HEK293 (cell line): ENCODE data around the gene RFX2.

Experiments used
- BCL11A ChIP-seq: fragments of 450-650 bp; formaldehyde crosslinking; IDR thresholded peaks from 2 replicates; pipeline ENCODE4 v1.5.1; 2016; ENCODE audit warnings: low read depth, missing biosample characterization, missing genetic modification characterization
- ZBTB21 ChIP-seq: fragments of 450-650 bp; formaldehyde crosslinking; IDR thresholded peaks from 2 replicates; pipeline ENCODE4 v1.5.1; 2017; ENCODE audit warnings: missing biosample characterization, missing genetic modification characterization
- ZFP37 ChIP-seq: fragments of 450-650 bp; formaldehyde crosslinking; IDR thresholded peaks from 2 replicates; pipeline ENCODE4 v1.5.1; 2016; ENCODE audit warnings: missing biosample characterization, missing genetic modification characterization
- ZNF155 ChIP-seq: fragments of 450-650 bp; formaldehyde crosslinking; IDR thresholded peaks from 2 replicates; pipeline ENCODE4 v1.5.1; 2016; ENCODE audit warnings: missing biosample characterization, missing genetic modification characterization
- ZNF274 ChIP-seq, 2 experiments: fragments of 200-500 bp in 1 of 2; fragments of 450-650 bp in 1 of 2; sonication (Bioruptor generic) in 1 of 2; formaldehyde crosslinking in 1 of 2; IDR thresholded peaks; 2 replicates each; pipeline versions ENCODE4 v1.5.1 to v1.6.1; 2014 to 2016; ENCODE audit warnings: borderline replicate concordance in 1 of 2, inconsistent platforms in 1 of 2, low read length in 1 of 2, missing biosample characterization in 1 of 2, missing genetic modification characterization in 1 of 2
- ZNF501 ChIP-seq: fragments of 450-650 bp; formaldehyde crosslinking; IDR thresholded peaks from 2 replicates; pipeline ENCODE4 v1.5.1; 2016; ENCODE audit warnings: missing biosample characterization, missing genetic modification characterization
- ZNF623 ChIP-seq: fragments of 450-650 bp; formaldehyde crosslinking; IDR thresholded peaks from 2 replicates; pipeline ENCODE4 v1.5.1; 2016; ENCODE audit warnings: missing biosample characterization, missing genetic modification characterization
- ZNF660 ChIP-seq: fragments of 450-650 bp; IDR thresholded peaks from 2 replicates; pipeline ENCODE4 v1.5.1; 2018; ENCODE audit warnings: missing biosample characterization, mild to moderate bottlenecking, missing genetic modification characterization
- ZNF664 ChIP-seq: fragments of 450-650 bp; formaldehyde crosslinking; IDR thresholded peaks from 2 replicates; pipeline ENCODE4 v1.5.1; 2016; ENCODE audit warnings: missing biosample characterization, missing genetic modification characterization
- ZNF677 ChIP-seq: fragments of 450-650 bp; IDR thresholded peaks from 2 replicates; pipeline ENCODE4 v1.5.0; 2018; ENCODE audit warnings: missing biosample characterization, mild to moderate bottlenecking, missing genetic modification characterization, moderate library complexity
- TF ChIP-seq, protein P1 (sequence below): fragments of 450-650 bp; formaldehyde crosslinking; IDR thresholded peaks from 2 replicates; pipeline ENCODE4 v1.5.1; 2016; ENCODE audit warnings: missing biosample characterization, missing genetic modification characterization
- TF ChIP-seq, protein P2 (sequence below): fragments of 450-650 bp; formaldehyde crosslinking; IDR thresholded peaks from 2 replicates; pipeline ENCODE4 v1.5.1; 2016; ENCODE audit warnings: missing biosample characterization, missing genetic modification characterization

DNA sequence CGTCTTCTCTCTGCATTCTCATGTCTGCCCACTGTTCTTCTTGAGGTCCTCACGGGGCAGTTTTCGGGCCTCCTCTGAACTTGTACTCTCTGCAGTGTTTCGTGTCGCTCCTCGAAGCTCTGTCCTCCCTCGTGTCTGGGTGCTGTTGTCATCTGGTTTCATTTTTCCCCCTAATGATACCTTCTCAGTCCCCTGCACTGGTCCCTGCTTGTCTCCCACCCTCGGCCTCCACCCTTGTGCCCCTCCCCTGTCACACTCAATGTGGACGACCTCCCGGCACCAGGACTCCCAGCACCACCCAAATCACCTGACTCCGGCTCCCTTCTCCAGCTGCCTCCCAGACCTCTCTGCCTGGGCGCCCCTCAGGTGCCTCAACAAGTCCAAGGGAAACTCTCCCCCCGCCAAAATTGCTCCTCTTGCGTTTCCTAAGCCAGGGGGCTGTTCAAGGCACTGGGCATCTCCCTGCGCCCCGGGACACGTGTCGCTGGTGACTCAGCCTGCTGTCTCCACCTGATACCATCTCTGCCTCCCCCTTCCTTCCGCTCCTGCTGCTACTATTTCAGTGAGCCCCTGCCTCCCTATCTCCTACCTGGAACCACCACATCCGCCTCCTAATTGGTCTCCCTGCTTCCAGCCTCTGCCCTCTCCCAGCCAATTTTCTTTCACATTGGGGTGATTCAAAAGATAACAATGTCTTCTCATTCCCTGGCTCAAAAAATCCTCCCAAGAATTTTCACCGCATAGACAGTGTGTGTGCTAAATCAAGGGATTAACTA is 49.5 kb downstream of the RFX2 start:
- TF ChIP-seq, protein P1, sequence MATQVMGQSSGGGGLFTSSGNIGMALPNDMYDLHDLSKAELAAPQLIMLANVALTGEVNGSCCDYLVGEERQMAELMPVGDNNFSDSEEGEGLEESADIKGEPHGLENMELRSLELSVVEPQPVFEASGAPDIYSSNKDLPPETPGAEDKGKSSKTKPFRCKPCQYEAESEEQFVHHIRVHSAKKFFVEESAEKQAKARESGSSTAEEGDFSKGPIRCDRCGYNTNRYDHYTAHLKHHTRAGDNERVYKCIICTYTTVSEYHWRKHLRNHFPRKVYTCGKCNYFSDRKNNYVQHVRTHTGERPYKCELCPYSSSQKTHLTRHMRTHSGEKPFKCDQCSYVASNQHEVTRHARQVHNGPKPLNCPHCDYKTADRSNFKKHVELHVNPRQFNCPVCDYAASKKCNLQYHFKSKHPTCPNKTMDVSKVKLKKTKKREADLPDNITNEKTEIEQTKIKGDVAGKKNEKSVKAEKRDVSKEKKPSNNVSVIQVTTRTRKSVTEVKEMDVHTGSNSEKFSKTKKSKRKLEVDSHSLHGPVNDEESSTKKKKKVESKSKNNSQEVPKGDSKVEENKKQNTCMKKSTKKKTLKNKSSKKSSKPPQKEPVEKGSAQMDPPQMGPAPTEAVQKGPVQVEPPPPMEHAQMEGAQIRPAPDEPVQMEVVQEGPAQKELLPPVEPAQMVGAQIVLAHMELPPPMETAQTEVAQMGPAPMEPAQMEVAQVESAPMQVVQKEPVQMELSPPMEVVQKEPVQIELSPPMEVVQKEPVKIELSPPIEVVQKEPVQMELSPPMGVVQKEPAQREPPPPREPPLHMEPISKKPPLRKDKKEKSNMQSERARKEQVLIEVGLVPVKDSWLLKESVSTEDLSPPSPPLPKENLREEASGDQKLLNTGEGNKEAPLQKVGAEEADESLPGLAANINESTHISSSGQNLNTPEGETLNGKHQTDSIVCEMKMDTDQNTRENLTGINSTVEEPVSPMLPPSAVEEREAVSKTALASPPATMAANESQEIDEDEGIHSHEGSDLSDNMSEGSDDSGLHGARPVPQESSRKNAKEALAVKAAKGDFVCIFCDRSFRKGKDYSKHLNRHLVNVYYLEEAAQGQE (tag by site-specific recombination): no peak
- TF ChIP-seq BCL11A (tag by site-specific recombination) (no peak), ZNF664 (tag by site-specific recombination) (no peak), ZNF623 (tag by site-specific recombination) (no peak), ZNF274 (IDR thresholded peaks at IDR 0.05; ENCODE audit: low read length) (no peak), ZNF274 (tag by site-specific recombination; IDR thresholded peaks at IDR 0.05; ENCODE audit: borderline replicate concordance) (no peak), ZNF155 (tag by site-specific recombination) (no peak), ZNF660 (tag by site-specific recombination) (no peak), ZBTB21 (tag by site-specific recombination) (no peak), ZNF501 (tag by site-specific recombination) (no peak), ZNF677 (tag by site-specific recombination) (peak; percentile 99), ZFP37 (no peak)
- TF ChIP-seq, protein P2, sequence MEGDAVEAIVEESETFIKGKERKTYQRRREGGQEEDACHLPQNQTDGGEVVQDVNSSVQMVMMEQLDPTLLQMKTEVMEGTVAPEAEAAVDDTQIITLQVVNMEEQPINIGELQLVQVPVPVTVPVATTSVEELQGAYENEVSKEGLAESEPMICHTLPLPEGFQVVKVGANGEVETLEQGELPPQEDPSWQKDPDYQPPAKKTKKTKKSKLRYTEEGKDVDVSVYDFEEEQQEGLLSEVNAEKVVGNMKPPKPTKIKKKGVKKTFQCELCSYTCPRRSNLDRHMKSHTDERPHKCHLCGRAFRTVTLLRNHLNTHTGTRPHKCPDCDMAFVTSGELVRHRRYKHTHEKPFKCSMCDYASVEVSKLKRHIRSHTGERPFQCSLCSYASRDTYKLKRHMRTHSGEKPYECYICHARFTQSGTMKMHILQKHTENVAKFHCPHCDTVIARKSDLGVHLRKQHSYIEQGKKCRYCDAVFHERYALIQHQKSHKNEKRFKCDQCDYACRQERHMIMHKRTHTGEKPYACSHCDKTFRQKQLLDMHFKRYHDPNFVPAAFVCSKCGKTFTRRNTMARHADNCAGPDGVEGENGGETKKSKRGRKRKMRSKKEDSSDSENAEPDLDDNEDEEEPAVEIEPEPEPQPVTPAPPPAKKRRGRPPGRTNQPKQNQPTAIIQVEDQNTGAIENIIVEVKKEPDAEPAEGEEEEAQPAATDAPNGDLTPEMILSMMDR (tag by site-specific recombination): no peak
